Stimulated activated naive CD8-positive, alpha-beta T cell treated with anti-CD3 and anti-CD28 coated beads, Interleukin-15, Interleukin-2, amounts not matched to agents 100 U/mL and 50 U/mL, for 24 hours (primary cell): ENCODE measurements around the gene CCL1.

Experiments
- ATAC-seq: fragments of 150-1000 bp; cut with Tn5 transposase; one replicate; pipeline ENCODE4 v1.10.0; 2021
- DNase-seq: peaks from one replicate; pipeline ENCODE4 v3.0.0; 2021

Gene CCL1, protein sequence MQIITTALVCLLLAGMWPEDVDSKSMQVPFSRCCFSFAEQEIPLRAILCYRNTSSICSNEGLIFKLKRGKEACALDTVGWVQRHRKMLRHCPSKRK

DNA sequence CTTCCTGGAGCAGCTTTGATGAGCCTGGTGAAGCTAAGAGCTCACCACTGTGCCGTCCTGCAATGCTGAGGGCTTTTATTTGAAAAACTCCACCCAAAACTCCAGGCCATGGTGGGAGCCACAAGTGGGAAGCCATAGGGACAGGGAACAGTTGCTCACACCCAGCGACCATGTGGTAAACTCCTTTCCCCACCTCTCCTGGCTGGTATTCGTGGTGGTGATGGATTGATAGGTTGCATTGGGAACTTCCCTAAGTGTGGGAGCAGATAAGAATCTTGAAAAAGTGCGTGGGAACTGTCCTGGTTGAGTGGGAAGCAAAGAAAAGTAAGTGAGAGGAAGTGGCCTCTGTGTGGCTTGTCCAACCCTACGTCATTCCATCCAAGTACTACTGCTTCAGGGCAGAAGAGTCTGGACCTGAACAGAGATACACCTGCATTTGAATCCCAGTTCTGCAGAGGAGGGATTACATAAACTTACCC is at the start of gene CCL1:
TSS of gene CCL1 (minus strand) at position 51 of the 479 bp plus-strand sequence. CDS start 72 bp downstream, outside the sequence.
- no peak for DNase-seq
- no peak for ATAC-seq

DNA sequence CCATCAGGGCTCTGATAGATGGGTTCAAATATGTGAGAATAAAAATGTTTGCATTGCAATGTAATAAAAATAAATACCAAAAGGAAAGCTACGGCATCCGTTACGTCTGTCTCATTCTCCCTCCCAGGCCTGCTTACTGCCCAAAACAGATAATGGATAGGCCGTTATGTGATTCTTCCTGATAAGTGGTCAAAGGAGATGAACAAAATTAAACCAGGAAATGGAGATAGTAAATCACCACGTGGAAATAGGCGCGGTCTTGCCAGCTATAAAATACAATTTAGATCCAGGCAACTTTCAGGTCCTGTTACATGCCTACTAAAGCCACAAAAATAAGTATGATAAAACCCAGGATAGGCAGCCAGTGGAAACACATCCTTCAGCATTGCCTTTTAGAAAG is 49.5 kb upstream of the CCL1 start:
- ATAC-seq, result no peak
- DNase-seq, result no peak

DNA sequence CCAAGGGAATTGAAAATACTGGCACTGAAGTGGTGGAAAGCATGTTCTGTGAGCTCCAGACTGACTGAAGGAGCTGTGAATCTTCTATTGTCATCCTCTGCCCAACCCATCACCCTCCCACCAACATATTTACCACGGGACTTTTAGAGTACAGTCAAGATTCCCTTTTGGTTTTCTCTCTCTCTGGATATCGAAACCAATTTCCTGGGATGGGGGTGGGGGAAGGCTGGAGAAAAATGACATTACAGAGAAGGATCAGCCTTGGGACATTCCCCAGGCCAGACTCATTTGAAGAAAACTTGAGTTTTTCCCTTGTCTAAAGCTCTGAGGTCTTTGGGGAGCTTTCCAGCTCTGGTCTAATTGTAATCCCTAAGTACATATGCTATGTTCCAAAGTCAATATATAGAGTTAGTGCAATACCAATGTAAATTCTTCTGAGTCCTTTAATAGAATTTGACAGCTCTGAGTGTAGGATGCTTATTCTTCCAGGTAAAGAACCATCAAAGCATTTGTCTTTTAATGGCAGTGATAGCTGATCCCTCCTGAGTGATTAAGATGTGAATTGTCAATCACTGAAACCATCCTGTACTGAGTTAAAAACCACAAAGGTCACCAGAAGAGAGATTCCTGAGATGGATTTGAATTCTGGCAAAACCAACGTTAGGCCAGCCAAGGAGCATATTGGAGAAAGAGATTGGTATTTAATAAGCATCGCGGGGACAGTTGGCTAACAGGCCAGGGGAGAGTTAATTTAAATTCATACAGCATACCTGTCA is 48.8 kb upstream of the CCL1 start:
- ATAC-seq, result no peak
- no peak for DNase-seq

DNA sequence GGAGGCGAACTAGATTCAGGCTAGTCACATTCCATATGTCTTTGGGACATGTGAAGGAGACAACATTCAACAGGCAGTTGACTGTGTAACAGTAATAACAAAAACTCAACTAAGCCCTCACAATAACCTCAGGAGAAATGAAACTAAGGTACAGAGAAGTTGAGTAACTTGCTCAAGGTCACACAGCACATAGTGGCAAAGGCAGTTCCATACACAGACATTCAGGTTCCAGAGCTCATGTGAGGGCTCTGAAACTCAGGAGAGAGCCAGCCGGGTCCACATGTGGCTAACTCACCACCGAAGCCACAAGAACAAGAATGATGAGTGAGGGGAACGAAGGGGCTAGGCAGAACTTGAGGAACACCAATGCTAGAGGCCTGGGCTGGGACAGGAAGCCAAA is 46.3 kb upstream of the CCL1 start:
- DNase-seq (no peak), ATAC-seq (no peak)

DNA sequence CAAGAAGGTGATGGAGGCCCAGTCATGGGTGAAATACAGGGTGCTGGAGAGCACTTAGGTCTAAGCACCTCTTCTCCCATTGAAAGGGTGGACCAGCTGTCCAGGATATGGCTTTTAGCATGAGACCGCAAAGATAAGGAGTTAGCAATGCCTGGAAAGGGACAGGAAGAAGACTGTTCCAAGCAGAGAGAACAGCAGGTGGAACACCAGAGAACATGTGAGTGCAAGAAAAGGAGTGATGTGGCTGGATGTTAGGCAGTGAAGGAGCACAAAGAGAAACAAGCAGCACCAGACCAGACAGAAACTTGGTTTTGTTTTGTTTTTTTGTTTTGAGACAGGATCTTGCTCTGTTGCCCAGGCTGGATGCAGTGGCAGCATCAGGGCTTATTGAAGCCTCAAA is 45.4 kb upstream of the CCL1 start:
- DNase-seq (no peak), ATAC-seq (no peak)

DNA sequence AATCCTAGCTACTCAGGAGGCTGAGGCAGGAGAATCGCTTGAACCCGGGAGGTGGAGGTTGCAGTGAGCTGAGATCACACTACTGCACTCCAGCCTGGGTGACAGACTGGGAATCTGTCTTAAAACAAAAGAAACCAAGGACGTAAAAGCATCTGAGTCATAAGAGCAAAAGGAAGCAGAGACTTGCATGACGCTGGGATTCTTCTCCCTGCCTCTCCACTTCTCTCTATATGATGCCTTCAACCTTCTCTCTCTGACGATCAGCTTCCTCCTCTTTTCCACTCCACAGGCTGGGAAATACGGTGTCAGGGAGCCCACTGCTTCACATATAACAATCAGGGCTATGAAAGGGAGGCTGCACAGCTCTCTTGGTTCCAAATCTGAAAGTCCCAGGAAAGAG is 43.2 kb upstream of the CCL1 start:
- DNase-seq (no peak), ATAC-seq (no peak)

DNA sequence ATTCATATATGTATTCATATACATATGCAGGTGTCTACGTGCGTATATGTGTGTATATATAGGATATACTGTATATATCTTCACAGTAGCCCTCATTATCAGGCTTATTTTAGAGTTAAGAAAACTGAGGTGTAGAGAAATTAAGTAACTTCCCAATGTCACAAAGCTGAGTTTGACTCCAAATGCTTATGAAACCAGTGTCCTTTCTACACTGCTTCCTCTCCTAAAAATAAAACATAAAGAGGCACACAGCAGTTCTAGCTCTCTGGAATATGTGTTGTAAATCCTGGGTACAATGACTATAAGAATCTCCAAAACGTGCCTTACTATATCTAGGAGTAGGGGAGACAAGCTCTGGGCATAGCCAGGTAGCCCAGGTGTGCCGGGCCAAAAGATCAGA is 40.0 kb upstream of the CCL1 start:
- ATAC-seq (no peak), DNase-seq (no peak)

DNA sequence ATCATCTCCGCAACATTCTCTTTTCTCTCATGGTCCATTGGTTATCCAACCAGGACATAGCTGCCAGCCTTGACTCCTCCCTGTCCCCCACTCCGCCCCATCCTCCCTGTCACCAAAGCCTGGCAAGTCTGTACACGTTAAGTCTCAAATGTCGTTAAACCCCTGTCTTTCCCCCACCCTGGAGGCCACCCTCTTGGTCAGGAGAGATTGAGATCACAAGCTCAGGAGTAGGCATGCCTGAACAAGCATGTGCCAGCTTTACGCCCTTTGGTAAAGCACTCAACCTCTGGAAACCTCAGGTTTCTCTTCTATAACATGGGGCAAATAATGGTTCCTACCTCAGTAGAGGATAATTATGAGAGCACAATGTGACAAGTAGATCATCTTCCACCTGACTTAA is 38.1 kb upstream of the CCL1 start:
- ATAC-seq (no peak), DNase-seq (no peak)

DNA sequence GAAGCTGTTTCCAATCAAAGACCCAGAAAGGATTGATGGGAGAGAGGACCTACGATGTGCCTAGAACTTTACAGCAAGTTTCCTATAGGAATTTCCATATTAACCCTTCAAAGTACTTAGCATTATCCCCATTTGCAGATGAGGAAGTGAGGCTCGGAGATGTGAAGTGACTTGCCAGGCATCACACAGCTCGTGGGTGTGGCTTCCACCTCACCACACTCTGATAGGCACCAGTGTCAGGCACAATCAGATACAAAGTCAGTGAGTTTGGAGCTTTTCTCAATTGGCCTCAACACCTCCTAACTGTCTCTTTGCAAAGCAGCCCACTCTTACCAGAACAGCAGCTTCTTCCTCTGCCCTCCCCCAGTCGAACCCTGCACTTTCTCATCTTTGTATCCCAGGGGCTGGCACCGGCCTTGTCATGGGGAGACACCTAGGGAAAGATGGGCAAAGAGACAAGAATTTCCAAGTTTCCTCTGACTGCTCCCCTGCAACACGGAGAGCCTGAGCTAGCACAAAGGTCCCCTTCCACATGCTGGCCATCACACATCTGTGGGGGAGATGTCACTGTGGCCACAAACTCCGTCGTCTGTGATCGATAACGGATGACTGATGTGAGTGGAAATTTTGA is 37.4 kb upstream of the CCL1 start:
- ATAC-seq (peak; percentile 28), DNase-seq (no peak)

DNA sequence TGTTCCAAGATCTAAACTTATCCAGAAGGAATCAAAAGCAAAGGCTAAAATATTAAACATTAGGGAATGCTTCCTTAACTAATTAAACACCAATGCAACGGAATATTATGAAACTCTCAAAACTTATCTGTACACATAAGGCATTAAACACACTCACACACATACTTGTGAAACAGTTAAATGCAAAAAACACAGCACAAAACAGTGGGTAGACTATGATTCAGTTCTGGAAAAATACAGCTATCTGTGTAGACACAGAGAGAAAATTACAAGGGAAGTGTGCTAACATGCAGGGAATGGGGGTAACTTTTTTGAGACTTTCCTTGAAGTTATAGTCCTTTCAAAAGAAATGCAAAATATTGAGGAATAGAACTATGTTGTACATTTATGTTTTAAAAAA is 36.7 kb upstream of the CCL1 start:
- ATAC-seq, result no peak

DNA sequence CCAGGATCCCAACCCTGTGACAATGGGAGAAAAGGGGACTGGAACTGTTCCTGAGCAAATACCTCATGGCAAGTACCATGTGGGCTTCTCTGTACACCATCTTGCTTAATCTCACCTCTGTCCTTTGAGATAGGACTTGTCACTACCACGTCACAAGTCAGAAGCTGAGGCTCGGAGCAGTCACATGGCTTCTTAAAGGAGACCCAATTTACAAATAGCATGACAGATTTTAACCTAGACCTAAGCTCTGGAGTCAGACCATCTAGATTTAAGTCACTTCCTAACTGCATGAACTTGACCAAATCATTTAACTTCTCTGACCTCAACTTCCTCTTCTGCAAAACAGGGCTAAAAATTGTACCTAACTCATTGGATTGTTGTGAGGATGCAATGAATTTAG is 36.0 kb upstream of the CCL1 start:
- DNase-seq (no peak), ATAC-seq (no peak)

More for the DNA sequence above, 36.7 kb upstream of the CCL1 start:
- no peak for DNase-seq

DNA sequence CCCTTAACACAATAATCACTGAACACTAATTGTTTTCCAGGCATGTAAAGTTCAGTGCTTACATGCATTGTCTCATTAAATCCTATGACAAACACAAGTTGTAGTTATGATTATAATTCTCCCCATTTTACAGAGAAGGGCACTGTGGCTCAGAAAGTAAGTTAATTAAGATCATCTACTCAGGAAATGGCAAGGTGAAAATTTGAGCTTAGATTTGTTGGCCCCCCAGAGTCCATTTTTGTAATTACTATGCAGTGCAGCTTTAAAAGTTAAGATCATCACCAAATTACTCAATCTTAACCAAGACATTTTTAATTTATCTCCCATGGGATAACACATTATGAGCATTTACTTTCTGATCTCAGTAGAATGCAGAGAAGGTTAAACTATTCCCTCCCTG is 34.2 kb upstream of the CCL1 start:
- ATAC-seq, result no peak
- no peak for DNase-seq

DNA sequence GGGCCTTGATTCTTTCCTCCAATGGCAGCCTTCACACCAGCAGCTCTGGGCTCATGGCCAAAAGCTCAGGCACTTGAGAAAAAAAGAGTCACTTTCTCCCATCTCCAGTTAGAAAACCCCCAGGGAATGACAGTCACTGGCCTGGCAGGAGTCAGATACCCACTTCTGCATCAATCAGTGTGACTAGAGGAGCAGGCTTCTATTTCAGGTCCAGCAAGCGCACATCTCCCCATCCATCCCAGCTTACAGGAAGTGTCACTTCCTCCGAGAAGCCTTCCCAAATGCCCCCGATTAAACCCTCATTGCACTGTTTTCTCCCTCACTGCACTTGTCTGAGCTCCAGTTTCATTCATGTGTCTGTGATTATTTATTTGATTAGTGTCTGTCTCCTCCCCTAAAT is 30.4 kb upstream of the CCL1 start:
- no peak for DNase-seq
- ATAC-seq, result no peak

DNA sequence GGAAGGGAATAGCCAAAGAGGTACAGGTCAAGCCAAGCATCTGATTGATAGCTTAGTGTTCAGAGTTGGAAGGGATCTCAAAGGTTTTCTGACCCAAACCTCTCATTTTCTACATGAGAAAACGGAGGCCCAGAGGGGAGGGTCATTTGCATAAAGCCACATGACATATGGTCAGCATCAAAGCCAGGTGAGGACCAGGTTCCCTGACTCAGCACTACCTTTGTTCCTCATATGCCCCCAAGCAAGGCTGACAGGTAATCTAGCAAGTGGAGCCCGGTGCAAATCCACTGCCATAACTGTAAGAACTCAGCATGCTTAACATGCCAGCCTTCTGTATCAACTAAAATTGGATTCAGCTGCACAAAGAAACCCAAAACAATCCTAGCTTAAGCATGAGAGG is 28.2 kb upstream of the CCL1 start:
- ATAC-seq (no peak), DNase-seq (no peak)

DNA sequence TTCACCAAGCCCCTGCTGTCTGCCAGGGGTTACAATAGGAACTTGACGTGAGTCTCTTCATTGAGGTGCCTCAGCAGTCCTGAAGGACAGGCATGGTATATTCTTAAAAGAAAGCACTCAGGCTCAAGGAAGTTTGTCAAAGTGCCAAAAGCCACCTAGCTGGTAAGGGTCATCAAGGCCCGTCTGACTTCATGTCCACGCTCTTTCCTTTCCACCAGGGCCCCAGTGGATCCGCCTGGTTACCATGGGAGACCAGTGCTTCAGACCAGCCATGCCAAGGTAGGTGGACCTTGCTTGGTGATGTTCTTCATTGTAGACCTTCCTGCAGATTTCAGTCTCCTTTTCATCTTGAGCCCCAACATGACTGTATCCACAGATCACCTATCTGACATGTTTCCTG is 27.6 kb upstream of the CCL1 start:
- no peak for DNase-seq
- no peak for ATAC-seq

DNA sequence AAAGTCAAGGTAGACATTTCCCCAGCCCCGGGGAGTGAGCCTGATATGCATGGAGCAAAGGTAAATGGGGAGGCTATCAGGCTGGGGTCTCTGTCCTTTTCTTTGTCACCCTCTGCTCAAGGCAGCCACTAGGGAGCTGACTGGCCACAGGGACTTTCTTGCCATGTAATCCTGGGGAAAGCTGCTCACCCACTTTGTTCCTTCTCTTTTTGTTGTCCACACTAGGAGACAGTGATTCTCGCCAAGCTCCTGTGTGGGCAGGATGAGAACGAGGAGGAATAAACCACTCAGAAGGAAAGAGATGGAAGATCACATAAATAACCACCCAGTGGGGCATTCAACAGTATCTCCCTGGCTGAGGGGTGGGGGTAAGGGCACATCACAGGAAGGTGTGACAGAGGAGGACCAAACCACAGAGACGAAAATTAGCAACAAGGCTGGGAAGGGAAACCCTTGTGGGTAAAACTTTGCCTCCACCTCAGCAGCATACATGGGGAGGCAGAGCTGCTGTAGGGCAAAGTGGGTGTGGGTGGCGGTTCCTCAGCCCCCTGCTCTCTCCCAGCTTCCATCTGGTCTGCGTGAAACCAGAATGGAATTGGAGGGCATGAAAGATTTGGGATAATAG is 26.2 kb upstream of the CCL1 start:
- no peak for DNase-seq
- ATAC-seq, result peak; percentile 50

DNA sequence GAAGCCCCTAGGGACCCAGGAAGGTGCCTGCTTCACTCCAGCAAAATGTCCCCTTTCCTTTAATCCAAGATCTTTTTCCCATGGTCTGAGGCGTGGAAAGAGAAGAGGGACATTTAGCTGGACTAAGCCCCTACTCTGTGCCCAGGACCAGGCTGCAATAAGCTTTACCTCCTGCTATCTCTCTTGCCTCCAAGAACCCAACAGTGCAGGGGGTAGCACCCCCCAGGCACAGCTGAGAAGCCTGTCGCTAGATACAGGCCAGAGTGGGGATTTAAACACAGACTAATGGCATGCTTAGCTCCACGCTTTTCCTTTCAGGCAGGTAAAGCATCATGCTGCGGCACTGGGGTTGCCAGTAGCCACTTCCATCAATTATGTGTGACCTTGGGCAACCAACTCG is 24.5 kb upstream of the CCL1 start:
- ATAC-seq, result no peak

DNA sequence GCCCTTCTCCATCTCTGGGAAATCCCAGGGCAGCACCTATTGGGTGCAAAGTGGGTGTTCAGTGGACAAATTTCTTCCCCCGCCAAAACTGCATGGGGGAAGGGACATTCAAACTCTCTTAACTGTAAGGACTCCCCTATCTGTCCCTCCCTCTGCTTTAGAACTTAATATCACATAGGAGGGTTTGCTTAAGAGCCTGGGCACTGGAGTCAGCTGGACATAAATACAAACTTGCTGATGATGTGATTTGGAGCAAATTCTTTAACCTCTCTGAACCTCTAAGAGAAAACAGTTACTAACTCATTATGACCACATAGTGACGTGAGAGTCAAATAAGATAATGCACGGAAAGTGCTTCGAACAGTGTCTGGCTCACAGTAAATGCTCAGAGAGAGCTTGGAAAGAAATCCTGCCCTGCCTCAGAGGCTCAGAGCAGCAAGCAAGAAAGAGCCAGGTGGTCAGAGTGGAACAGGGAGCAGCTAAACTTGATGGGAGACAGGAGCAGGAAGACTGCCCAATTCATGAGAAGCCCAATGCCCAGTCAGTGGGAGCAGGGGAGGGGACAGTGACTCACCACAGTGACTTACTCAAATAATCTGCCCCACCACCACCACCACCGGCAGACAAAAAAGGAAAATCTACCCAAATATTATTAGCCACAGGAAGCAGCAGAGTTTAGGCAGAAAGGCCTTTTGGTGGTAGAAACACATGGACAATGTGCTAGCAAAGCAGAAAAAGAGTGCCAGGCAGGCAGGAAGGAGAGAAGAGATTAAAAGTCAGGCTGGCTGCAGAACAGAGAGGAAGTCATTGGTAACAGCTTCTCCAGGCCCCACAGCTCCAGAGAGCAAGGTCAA is 23.9 kb upstream of the CCL1 start:
- ATAC-seq (no peak), DNase-seq (peak; percentile 11)

More for the DNA sequence above, 24.5 kb upstream of the CCL1 start:
- no peak for DNase-seq

DNA sequence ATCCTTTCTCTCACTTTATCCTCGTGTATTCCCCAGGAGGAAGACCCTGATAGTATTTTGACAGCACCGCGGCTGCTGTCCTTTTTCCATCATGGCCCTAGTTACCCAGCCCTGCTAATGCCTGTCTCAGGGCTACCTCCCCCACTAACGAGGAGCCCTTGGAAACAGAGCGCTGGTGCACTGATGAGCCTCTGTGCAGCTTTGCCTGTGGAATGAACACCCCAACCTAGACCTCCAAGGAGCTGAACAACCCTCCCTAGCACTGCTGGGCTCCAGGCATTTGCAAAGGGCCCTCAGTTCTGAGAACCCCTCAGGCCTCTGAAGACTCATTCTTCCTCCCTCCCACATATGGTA is 23.3 kb upstream of the CCL1 start:
- ATAC-seq (no peak), DNase-seq (peak; percentile 17)

DNA sequence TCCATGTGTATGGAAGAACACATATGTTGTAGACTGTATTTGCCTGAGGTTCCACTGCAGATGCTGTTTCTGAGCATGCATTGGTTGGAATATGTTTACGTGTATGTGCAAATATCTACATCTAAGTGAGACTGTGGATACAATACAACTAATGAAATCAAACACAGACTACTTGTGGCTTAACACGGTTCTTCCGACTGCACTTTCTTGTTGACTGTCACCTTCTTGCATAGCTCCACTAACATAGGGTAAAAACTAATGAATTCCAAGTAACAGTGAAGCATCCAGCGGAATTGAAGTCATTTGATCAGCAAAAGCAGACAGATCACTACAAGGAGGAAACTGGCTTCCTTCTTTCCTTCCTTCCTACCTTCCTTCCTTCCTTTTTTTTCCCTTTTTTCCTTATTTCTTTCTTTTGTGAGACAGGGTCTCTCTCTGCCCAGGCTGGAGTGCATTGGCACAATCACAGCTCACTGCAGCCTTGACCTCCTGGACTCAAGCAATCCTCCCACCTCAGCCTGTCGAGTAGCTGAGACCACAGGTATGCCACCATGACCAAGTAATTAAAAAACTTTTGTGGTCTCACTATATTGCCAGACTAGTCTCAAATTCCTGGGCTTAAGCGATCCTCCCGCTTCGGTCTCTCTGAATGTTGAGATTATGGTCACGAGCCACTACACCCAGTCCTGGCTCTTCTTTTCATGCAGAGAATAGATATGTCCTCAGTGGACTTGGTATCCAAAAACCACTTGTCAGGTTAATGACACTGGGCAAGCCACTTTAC is 22.0 kb upstream of the CCL1 start:
- no peak for DNase-seq
- no peak for ATAC-seq

DNA sequence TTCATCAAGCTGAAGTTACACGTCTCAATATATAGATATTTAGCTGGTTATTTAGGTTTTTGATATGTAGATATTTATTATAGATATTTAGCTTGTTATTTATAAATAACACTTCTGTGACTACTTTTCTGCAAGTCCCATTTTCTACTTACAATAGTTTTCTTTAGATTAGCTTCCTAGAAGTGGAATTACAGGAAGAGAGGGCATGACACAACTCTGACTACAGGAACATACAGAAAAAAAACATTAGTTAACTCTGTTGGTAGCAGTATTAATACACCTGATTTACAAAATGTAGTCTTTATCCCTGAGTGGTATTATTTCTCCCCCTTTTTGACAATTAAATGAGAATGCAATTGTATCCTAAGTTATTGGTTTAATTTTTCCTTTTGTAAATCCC is 21.2 kb upstream of the CCL1 start:
- no peak for ATAC-seq
- DNase-seq, result no peak

DNA sequence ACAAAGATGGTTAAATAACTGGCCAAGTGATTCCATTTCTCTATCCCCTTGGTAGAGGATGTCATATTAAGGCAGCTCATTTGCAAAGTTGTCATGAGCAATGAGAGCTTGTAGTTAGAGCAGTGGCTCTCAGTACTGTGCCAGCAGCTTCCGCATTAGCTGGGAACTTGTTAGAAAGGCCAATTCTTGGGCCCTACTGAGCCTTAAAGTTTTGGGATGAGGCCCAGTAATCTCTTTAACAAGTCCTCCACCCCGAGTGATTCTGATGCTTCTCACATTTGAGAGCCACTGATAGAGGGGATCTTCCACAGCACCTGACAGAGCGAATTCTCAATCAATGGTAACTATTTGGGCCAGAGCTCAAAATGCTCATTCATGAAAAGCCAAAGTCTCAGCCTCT is 20.2 kb upstream of the CCL1 start:
- DNase-seq, result no peak
- no peak for ATAC-seq
